HepG2 (cell line): ENCODE measurements around the gene TXNRD2. TPM values are rescaled to one million over a fixed set of nuclear protein-coding genes. Genes with fewer than 3 reads are reported as not detected.

ENCODE experiments used
- ELF1 ChIP-seq: sonication (generic); formaldehyde crosslinking; IDR thresholded peaks from 2 replicates; pipeline ENCODE4 v1.4.0; 2020; ENCODE audit warnings: missing genetic modification reagents
- KDM4B ChIP-seq: sonication (generic); formaldehyde crosslinking; IDR thresholded peaks from 2 replicates; pipeline ENCODE4 v1.4.0; 2020; ENCODE audit warnings: missing genetic modification reagents
- RXRB ChIP-seq: IDR thresholded peaks from 2 replicates; pipeline ENCODE4 v1.6.1; 2016; ENCODE audit warnings: borderline replicate concordance, missing genetic modification reagents, missing compliant biosample characterization
- SOX6 ChIP-seq, 2 experiments: fragments of 450-650 bp in 1 of 2; sonication (generic) in 1 of 2; formaldehyde crosslinking in 1 of 2; IDR thresholded peaks; 2 replicates each; pipeline versions ENCODE4 v1.4.0 to v1.6.1; 2017 to 2020; ENCODE audit warnings: antibody characterized with exemption in 1 of 2, mild to moderate bottlenecking in 1 of 2, missing genetic modification reagents in 1 of 2
- ZNF232 ChIP-seq: sonication (generic); formaldehyde crosslinking; IDR thresholded peaks from 2 replicates; pipeline ENCODE4 v1.4.0; 2020; ENCODE audit warnings: missing genetic modification reagents, borderline replicate concordance
- ZNF572 ChIP-seq: sonication (generic); formaldehyde crosslinking; IDR thresholded peaks from 2 replicates; pipeline ENCODE4 v1.5.1; 2020; ENCODE audit warnings: mild to moderate bottlenecking, missing genetic modification reagents
- ZNF605 ChIP-seq: sonication (generic); formaldehyde crosslinking; IDR thresholded peaks from 2 replicates; pipeline ENCODE4 v1.8.0; 2022; ENCODE audit warnings: mild to moderate bottlenecking, missing genetic modification reagents
- polyA plus RNA-seq, 8 experiments: library from polyadenylated mRNA; depleted of rRNA in 3 of 8; stranded (reverse) in 7 of 8; unstranded in 1 of 8; fragments of >200 nt; fragmentation: Illumina TruSeq in 4 of 8; extraction: Trizol in 4 of 8; gene quantifications; 2 replicates each; pipeline versions ENCODE4 v1.2.1 to v1.2.3, GENCODE V29; 2011 to 2016; ENCODE audit warnings: low read depth in 4 of 8, missing spikeins in 1 of 8, mixed read lengths in 1 of 8; ENCODE audit not compliant: insufficient read depth in 1 of 8
- total RNA-seq, 5 experiments: library from RNA; depleted of rRNA; stranded (reverse); fragments of >200 nt; fragmentation: Illumina TruSeq; extraction: Trizol; gene quantifications; 2 replicates each; pipeline ENCODE4 v1.2.3, GENCODE V29; 2016; ENCODE audit warnings: low read depth in 1 of 5
- TF ChIP-seq, protein P1 (sequence below): IDR thresholded peaks from 2 replicates; pipeline ENCODE4 v1.6.1; 2016; ENCODE audit warnings: low read depth, missing genetic modification reagents, missing compliant biosample characterization
- TF ChIP-seq, protein P2 (sequence below): sonication (generic); formaldehyde crosslinking; conservative IDR thresholded peaks from 2 replicates; pipeline ENCODE4 v1.8.0; 2022; ENCODE audit warnings: mild to moderate bottlenecking, moderate library complexity, missing genetic modification reagents
- TF ChIP-seq, protein P3 (sequence below): sonication (generic); formaldehyde crosslinking; IDR thresholded peaks from 2 replicates; pipeline ENCODE4 v1.4.0; 2020; ENCODE audit warnings: missing genetic modification reagents; ENCODE audit errors: not compliant biosample characterization
- TF ChIP-seq, protein P4 (sequence below): IDR thresholded peaks from 2 replicates; pipeline ENCODE4 v1.6.1; 2016; ENCODE audit warnings: mild to moderate bottlenecking
- TF ChIP-seq, protein P5 (sequence below): sonication (generic); formaldehyde crosslinking; IDR thresholded peaks from 2 replicates; pipeline ENCODE4 v1.4.0; 2020; ENCODE audit warnings: low read depth, mild to moderate bottlenecking, missing genetic modification reagents
- TF ChIP-seq, protein P6 (sequence below): sonication (generic); formaldehyde crosslinking; IDR thresholded peaks from 2 replicates; pipeline ENCODE4 v1.4.0; 2020; ENCODE audit warnings: missing genetic modification reagents

The TXNRD2 gene
- total and polyA plus RNA-seq, 2 of the 13 experiments (the other 11 are each of a cell fraction or from before 2014, with no cell fraction given), result 17.5 to 18.6 TPM

DNA sequence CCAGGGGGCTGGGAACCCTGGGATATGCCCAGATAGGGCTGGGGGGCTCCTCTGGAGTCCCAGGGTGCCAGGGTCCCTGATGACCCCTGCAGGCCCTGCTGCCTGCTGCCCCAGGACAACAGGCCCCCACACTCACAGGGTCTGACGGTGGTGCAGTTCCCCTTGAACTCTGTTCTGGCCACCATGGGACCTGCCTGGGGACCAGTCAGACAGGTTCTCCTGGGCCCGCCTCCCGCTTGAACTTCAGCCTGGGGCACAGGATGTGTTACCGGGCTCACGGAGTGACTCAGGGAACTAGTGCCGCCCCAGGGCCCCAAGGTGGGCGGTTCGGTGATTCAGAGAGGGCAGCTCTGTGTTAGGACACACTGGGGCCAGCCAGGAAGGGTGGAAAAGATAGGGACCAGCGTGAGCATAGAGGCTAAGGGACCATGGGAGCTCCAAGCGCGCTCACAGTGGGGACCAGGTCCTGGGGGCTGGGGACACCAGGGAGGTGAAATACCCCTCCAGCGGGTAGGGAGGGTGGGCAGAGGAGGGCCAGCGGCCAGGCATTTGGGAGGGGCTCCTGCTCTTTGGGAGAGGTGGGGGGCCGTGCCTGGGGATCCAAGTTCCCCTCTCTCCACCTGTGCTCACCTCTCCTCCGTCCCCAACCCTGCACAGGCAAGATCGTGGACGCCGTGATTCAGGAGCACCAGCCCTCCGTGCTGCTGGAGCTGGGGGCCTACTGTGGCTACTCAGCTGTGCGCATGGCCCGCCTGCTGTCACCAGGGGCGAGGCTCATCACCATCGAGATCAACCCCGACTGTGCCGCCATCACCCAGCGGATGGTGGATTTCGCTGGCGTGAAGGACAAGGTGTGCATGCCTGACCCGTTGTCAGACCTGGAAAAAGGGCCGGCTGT, 21.5 kb upstream of the TXNRD2 start (continued):
- TF ChIP-seq, protein P1, sequence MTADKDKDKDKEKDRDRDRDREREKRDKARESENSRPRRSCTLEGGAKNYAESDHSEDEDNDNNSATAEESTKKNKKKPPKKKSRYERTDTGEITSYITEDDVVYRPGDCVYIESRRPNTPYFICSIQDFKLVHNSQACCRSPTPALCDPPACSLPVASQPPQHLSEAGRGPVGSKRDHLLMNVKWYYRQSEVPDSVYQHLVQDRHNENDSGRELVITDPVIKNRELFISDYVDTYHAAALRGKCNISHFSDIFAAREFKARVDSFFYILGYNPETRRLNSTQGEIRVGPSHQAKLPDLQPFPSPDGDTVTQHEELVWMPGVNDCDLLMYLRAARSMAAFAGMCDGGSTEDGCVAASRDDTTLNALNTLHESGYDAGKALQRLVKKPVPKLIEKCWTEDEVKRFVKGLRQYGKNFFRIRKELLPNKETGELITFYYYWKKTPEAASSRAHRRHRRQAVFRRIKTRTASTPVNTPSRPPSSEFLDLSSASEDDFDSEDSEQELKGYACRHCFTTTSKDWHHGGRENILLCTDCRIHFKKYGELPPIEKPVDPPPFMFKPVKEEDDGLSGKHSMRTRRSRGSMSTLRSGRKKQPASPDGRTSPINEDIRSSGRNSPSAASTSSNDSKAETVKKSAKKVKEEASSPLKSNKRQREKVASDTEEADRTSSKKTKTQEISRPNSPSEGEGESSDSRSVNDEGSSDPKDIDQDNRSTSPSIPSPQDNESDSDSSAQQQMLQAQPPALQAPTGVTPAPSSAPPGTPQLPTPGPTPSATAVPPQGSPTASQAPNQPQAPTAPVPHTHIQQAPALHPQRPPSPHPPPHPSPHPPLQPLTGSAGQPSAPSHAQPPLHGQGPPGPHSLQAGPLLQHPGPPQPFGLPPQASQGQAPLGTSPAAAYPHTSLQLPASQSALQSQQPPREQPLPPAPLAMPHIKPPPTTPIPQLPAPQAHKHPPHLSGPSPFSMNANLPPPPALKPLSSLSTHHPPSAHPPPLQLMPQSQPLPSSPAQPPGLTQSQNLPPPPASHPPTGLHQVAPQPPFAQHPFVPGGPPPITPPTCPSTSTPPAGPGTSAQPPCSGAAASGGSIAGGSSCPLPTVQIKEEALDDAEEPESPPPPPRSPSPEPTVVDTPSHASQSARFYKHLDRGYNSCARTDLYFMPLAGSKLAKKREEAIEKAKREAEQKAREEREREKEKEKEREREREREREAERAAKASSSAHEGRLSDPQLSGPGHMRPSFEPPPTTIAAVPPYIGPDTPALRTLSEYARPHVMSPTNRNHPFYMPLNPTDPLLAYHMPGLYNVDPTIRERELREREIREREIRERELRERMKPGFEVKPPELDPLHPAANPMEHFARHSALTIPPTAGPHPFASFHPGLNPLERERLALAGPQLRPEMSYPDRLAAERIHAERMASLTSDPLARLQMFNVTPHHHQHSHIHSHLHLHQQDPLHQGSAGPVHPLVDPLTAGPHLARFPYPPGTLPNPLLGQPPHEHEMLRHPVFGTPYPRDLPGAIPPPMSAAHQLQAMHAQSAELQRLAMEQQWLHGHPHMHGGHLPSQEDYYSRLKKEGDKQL, result no peak
- TF ChIP-seq, protein P2, sequence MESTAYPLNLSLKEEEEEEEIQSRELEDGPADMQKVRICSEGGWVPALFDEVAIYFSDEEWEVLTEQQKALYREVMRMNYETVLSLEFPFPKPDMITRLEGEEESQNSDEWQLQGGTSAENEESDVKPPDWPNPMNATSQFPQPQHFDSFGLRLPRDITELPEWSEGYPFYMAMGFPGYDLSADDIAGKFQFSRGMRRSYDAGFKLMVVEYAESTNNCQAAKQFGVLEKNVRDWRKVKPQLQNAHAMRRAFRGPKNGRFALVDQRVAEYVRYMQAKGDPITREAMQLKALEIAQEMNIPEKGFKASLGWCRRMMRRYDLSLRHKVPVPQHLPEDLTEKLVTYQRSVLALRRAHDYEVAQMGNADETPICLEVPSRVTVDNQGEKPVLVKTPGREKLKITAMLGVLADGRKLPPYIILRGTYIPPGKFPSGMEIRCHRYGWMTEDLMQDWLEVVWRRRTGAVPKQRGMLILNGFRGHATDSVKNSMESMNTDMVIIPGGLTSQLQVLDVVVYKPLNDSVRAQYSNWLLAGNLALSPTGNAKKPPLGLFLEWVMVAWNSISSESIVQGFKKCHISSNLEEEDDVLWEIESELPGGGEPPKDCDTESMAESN, result peak; percentile 66; the same call in 1 of the 2 replicates
- TF ChIP-seq, protein P3, sequence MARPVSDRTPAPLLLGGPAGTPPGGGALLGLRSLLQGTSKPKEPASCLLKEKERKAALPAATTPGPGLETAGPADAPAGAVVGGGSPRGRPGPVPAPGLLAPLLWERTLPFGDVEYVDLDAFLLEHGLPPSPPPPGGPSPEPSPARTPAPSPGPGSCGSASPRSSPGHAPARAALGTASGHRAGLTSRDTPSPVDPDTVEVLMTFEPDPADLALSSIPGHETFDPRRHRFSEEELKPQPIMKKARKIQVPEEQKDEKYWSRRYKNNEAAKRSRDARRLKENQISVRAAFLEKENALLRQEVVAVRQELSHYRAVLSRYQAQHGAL (CRISPR knock-in tag), result no peak
- TF ChIP-seq, protein P4, sequence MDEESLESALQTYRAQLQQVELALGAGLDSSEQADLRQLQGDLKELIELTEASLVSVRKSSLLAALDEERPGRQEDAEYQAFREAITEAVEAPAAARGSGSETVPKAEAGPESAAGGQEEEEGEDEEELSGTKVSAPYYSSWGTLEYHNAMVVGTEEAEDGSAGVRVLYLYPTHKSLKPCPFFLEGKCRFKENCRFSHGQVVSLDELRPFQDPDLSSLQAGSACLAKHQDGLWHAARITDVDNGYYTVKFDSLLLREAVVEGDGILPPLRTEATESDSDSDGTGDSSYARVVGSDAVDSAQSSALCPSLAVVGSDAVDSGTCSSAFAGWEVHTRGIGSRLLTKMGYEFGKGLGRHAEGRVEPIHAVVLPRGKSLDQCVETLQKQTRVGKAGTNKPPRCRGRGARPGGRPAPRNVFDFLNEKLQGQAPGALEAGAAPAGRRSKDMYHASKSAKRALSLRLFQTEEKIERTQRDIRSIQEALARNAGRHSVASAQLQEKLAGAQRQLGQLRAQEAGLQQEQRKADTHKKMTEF (CRISPR knock-in tag), result 0 out of 2 replicates have a peak, but pooled peaks have one; percentile 16
- TF ChIP-seq, protein P5, sequence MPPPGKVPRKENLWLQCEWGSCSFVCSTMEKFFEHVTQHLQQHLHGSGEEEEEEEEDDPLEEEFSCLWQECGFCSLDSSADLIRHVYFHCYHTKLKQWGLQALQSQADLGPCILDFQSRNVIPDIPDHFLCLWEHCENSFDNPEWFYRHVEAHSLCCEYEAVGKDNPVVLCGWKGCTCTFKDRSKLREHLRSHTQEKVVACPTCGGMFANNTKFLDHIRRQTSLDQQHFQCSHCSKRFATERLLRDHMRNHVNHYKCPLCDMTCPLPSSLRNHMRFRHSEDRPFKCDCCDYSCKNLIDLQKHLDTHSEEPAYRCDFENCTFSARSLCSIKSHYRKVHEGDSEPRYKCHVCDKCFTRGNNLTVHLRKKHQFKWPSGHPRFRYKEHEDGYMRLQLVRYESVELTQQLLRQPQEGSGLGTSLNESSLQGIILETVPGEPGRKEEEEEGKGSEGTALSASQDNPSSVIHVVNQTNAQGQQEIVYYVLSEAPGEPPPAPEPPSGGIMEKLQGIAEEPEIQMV (CRISPR knock-in tag), result peak; percentile 21; the same call in 1 of the 2 replicates
- TF ChIP-seq KDM4B (0 out of 2 replicates have a peak, but pooled peaks have one; percentile 21), ZNF572 (CRISPR knock-in tag) (0 out of 2 replicates have a peak, but pooled peaks have one; percentile 17), ZNF605 (CRISPR knock-in tag) (peak; percentile 9; the same call in 1 of the 2 replicates), ELF1 (CRISPR knock-in tag) (peak; percentile 50), ZNF232 (0 out of 2 replicates have a peak, but pooled peaks have one; percentile 44), SOX6 (IDR thresholded peaks at IDR 0.05) (no peak), SOX6 (CRISPR knock-in tag; IDR thresholded peaks at IDR 0.05) (peak; percentile 16), RXRB (CRISPR knock-in tag) (peak; percentile 80; the same call in 1 of the 2 replicates)
- TF ChIP-seq, protein P6, sequence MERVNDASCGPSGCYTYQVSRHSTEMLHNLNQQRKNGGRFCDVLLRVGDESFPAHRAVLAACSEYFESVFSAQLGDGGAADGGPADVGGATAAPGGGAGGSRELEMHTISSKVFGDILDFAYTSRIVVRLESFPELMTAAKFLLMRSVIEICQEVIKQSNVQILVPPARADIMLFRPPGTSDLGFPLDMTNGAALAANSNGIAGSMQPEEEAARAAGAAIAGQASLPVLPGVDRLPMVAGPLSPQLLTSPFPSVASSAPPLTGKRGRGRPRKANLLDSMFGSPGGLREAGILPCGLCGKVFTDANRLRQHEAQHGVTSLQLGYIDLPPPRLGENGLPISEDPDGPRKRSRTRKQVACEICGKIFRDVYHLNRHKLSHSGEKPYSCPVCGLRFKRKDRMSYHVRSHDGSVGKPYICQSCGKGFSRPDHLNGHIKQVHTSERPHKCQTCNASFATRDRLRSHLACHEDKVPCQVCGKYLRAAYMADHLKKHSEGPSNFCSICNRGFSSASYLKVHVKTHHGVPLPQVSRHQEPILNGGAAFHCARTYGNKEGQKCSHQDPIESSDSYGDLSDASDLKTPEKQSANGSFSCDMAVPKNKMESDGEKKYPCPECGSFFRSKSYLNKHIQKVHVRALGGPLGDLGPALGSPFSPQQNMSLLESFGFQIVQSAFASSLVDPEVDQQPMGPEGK (CRISPR knock-in tag), result peak; percentile 90
